Neural cell (in vitro differentiated cells): Measurements from ENCODE around the gene RNU6-8.
A peak's percentile ranks its signal among the peaks of the same experiment; 100 is the strongest.

Experiments used
- EP300 ChIP-seq: fragments of 450-650 bp; conservative IDR thresholded peaks from 2 replicates; pipeline ENCODE4 v1.6.1; 2014; ENCODE audit warnings: antibody characterized with exemption, mild to moderate bottlenecking, moderate library complexity; ENCODE audit not compliant: poor library complexity, severe bottlenecking
- EZH2 ChIP-seq: fragments of 200-600, 300-800 bp; shearing (Covaris generic), sonication (generic); IDR thresholded peaks from 2 replicates; pipeline ENCODE4 v1.6.1; 2014; ENCODE audit warnings: antibody characterized with exemption, low read length, borderline replicate concordance, mild to moderate bottlenecking; ENCODE audit not compliant: insufficient read depth, poor library complexity, severe bottlenecking
- MXI1 ChIP-seq: fragments of 450-650 bp; conservative IDR thresholded peaks from 2 replicates; pipeline ENCODE4 v1.6.1; 2014; ENCODE audit warnings: antibody characterized with exemption, mild to moderate bottlenecking; ENCODE audit not compliant: poor library complexity, severe bottlenecking
- POLR2AphosphoS5 ChIP-seq: IDR thresholded peaks from 2 replicates; pipeline ENCODE4 v1.6.1; 2012
- SMC3 ChIP-seq: fragments of 450-650 bp; conservative IDR thresholded peaks from 2 replicates; pipeline ENCODE4 v1.6.1; 2014; ENCODE audit warnings: antibody characterized with exemption, mild to moderate bottlenecking, moderate library complexity; ENCODE audit not compliant: poor library complexity
- TAF1 ChIP-seq: IDR thresholded peaks from 2 replicates; pipeline ENCODE4 v1.6.1; 2012; ENCODE audit warnings: low read depth
- TF ChIP-seq, protein P1 (sequence below): fragments of 450-650 bp; IDR thresholded peaks from 2 replicates; pipeline ENCODE4 v1.5.1; 2014; ENCODE audit warnings: antibody characterized with exemption, mild to moderate bottlenecking, moderate library complexity; ENCODE audit not compliant: poor library complexity, severe bottlenecking
- TF ChIP-seq, protein P2 (sequence below): IDR thresholded peaks from 2 replicates; pipeline ENCODE4 v1.6.1; 2012; ENCODE audit warnings: borderline replicate concordance

DNA sequence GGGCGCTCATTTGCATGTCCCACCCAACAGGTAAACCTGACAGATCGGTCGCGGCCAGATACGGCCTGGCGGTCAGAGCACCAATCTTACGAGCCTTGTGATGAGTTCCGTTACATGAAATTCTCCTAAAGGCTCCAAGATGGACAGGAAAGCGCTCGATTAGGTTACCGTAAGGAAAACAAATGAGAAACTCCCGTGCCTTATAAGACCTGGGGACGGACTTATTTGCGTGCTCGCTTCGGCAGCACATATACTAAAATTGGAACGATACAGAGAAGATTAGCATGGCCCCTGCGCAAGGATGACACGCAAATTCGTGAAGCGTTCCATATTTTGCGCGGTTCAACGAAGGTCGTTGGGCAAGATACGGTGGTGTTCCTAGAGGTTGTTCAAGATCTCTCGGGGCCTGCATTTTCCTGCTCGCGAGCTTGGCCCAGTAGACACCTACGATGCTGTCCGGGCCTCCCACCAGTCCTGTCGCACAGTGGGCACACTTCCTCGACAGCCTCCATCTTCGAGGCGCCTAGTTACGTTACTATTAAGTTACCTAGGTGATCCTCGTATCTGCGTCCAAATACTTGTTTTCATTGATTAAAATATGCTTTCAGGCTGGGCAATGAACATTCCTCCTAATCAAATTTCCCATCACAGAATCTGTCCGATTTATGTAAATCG lies 1.1 kb downstream of the RNU6-8 start, which contains the start of gene RNU6-7:
- TF ChIP-seq POLR2AphosphoS5 (no peak), EP300 (no peak), EZH2 (no peak), TAF1 (peak; percentile 26), SMC3 (no peak), MXI1 (peak; percentile 11)
- TF ChIP-seq, protein P1, sequence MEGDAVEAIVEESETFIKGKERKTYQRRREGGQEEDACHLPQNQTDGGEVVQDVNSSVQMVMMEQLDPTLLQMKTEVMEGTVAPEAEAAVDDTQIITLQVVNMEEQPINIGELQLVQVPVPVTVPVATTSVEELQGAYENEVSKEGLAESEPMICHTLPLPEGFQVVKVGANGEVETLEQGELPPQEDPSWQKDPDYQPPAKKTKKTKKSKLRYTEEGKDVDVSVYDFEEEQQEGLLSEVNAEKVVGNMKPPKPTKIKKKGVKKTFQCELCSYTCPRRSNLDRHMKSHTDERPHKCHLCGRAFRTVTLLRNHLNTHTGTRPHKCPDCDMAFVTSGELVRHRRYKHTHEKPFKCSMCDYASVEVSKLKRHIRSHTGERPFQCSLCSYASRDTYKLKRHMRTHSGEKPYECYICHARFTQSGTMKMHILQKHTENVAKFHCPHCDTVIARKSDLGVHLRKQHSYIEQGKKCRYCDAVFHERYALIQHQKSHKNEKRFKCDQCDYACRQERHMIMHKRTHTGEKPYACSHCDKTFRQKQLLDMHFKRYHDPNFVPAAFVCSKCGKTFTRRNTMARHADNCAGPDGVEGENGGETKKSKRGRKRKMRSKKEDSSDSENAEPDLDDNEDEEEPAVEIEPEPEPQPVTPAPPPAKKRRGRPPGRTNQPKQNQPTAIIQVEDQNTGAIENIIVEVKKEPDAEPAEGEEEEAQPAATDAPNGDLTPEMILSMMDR: no peak
- TF ChIP-seq, protein P2, sequence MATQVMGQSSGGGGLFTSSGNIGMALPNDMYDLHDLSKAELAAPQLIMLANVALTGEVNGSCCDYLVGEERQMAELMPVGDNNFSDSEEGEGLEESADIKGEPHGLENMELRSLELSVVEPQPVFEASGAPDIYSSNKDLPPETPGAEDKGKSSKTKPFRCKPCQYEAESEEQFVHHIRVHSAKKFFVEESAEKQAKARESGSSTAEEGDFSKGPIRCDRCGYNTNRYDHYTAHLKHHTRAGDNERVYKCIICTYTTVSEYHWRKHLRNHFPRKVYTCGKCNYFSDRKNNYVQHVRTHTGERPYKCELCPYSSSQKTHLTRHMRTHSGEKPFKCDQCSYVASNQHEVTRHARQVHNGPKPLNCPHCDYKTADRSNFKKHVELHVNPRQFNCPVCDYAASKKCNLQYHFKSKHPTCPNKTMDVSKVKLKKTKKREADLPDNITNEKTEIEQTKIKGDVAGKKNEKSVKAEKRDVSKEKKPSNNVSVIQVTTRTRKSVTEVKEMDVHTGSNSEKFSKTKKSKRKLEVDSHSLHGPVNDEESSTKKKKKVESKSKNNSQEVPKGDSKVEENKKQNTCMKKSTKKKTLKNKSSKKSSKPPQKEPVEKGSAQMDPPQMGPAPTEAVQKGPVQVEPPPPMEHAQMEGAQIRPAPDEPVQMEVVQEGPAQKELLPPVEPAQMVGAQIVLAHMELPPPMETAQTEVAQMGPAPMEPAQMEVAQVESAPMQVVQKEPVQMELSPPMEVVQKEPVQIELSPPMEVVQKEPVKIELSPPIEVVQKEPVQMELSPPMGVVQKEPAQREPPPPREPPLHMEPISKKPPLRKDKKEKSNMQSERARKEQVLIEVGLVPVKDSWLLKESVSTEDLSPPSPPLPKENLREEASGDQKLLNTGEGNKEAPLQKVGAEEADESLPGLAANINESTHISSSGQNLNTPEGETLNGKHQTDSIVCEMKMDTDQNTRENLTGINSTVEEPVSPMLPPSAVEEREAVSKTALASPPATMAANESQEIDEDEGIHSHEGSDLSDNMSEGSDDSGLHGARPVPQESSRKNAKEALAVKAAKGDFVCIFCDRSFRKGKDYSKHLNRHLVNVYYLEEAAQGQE: peak; percentile 13
